NCI-H748 treated with DMSO at 0.1 percent for 48 hours (cell line): ENCODE measurements around the gene TGFB1I1.
"Not testable (repeated sequence)": the region's sequence is repeated elsewhere in the genome, so short reads cannot be mapped to it uniquely, and the experiment has no call there.

Experiments used
- DNase-seq: peaks from one replicate; lab custom pipeline; 2025; lab: John Stamatoyannopoulos, UW

TGFB1I1 gene

DNA sequence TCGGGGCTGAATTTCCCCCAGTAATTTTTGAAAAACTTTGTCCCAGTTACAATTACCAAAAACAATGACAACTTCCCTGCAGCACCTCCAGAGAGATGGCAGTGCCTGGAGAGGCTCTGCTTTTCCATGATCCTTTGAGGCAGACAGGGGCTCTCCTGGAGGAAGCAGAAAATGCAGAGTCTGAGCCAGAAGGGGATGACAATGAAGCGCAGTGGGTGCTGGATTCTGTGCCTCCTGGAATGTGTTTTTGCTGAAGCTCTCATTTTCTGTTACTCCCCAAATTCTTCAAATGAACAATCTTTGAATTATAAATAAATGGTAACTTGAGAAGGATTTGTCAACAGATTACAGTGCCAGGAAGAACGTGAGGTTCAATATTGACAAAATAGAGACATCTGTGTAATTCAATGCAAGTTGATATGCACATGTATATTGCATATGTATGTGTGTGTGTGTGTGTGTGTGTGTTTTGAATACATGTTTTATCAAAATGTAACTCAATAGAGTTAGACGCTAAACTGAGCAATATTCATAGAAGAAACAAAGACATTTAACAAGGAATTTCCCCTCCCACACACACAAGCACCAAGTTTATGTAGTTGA, 45.9 kb downstream of the TGFB1I1 start:
- DNase-seq: peak; percentile 1

DNA sequence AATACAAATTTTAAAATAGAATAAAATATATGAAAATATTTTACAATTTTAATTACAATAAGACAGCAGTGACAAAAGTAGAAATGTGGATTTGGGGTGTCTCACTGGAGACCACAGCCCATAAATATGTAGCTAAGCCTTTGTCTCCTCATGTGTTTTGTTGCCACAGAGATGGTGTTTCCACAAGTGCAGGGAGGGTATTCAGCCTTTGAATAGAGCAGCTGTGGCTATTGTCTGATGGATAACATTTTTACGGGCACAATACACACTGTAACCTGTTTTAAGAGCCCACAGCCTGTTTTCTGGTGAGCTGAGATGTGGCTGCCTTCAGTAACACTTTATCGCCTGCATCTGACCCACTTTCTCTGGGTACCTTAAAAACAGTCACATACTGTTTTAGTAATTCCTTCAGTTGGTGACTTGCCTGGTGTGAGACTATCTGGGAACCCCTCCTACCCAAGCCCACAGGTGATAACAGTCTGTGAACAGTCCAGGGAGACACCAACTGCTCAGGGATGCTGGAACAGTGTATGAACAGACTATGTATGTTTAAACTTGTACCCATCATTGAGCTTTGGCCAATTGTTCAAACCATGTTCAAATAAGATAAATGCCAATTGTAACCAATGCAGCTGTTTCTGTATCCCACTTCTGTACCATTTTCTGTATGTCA, 47.9 kb downstream of the TGFB1I1 start:
- DNase-seq: peak; percentile 53

DNA sequence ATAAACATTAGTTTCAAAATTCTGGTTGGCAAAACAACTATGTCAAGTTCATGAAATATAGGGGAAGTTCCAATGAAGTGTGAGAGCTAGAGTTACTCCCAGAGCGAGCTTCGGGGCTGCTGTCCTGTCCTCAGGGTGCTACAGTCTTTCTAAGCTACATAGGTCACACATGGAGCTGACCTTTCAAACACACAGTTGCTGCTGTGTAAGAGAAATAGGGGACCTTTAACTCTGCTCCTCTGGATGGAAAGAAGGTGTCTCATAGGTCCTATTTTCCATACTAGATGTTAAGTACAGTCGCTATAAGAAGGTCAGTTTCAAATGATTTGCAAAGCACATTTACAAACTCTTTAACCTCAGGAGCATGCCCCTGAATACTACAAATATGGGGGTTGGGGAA, 49.4 kb downstream of the TGFB1I1 start:
- no peak for DNase-seq

DNA sequence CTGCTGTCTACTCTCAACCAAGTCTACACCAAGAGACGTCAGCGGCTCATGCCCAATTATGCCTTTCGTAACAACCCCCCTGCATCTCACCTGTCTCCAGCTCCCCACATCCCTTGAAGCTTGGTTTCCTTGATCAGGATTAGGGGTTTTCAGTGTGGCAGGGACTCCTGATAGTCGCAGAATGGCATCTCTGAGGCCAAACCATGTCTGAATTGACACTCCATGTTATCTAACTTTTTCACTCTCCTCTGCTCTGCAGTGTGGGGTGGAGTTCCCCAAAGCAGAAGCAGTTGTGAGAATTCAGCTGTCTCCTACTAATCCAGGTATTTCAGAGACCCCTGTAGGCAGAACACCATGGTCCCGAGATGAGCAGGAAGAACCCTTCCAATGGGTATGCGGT, 50.1 kb downstream of the TGFB1I1 start:
- DNase-seq: no peak

DNA sequence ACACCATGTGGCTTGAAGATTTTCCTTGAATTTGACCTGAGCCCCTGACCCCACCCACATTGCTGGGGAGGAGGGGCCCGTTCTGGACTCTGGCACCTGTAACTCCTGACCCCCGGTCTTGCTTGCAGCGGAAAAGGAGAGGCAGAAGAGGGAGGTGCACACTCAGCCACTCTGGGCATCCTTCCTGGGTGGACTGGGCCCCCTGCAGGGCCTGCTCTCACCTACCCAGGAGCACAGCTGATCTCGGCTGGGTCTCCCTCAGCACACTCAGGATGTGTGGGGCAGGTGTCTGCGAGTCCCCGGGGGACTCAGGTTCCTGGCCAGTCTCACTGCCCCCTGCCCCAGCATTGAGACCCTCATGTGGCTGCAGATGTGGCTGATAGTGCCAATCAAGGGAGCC, 51.8 kb downstream of the TGFB1I1 start:
- DNase-seq: not testable (repeated sequence)

DNA sequence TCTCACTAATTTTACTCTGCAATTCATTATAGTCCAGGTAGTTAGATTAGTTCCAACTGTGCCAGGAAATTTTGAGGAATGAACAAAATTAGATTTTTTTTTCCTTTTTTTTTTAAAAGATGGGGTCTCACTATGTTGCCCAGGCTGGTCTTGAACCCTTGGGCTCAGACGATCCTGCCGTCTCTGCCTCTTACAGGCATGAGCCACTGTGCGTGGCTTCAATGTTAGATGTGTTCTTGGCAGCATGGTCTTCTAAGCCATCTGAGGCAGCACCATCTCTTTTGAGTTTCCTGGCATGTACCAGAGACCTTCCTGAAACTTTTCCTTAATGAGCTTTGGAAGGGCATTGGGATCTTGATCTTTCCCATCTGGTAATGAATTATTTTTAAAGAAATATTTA, 53.2 kb downstream of the TGFB1I1 start:
- DNase-seq: no peak
